NT2/D1 (cell line): Measurements from ENCODE around the gene ELMO1.

Source experiments
- DNase-seq: peaks from one replicate; pipeline ENCODE4 v3.0.0-alpha.2; 2011; ENCODE audit warnings: low read depth, low spot score
- H3K27me3 ChIP-seq: 2 replicates; pipeline ENCODE4 v1.6.0; 2011; ENCODE audit warnings: mild to moderate bottlenecking; ENCODE audit not compliant: insufficient read length, insufficient read depth
- H3K36me3 ChIP-seq: 2 replicates; pipeline ENCODE4 v1.6.1; 2011; ENCODE audit warnings: mild to moderate bottlenecking, low read length, mixed read lengths; ENCODE audit not compliant: insufficient read depth, insufficient read length
- H3K4me1 ChIP-seq: 2 replicates; pipeline ENCODE4 v1.5.1; 2011; ENCODE audit not compliant: insufficient read depth, insufficient read length
- H3K4me3 ChIP-seq: 2 replicates; pipeline ENCODE4 v1.5.1; 2011; ENCODE audit warnings: low read depth; ENCODE audit not compliant: insufficient read length
- H3K9ac ChIP-seq: 2 replicates; pipeline ENCODE4 v1.6.0; 2011; ENCODE audit warnings: low read depth; ENCODE audit not compliant: insufficient read length
- H3K9me3 ChIP-seq: 2 replicates; pipeline ENCODE4 v1.5.1; 2011; ENCODE audit warnings: mild to moderate bottlenecking, low read length; ENCODE audit not compliant: insufficient read depth
- SUZ12 ChIP-seq: IDR thresholded peaks from 2 replicates; pipeline ENCODE4 v1.6.1; 2011; ENCODE audit not compliant: insufficient read length, insufficient read depth; ENCODE audit errors: extremely low read depth
- YY1 ChIP-seq: IDR thresholded peaks from 2 replicates; pipeline ENCODE4 v1.6.1; 2011; ENCODE audit not compliant: insufficient read length, insufficient read depth
- ZNF274 ChIP-seq: IDR thresholded peaks from 2 replicates; pipeline ENCODE4 v1.6.1; 2011; ENCODE audit warnings: mild to moderate bottlenecking, low read depth, low read length

ELMO1 gene

GRCh38 chr7:36955456-36956129, 493.1 kb downstream of the ELMO1 start:
- Histone ChIP-seq H3K36me3 (no peaks in the 10 kb centered on the region), H3K9ac (no peak overlapping the region)
- TF ChIP-seq ZNF274 (no peak), YY1 (no peak), SUZ12 (no peak)

GRCh38 chr7:36951257-36951697, 497.4 kb downstream of the ELMO1 start:
- no peak for DNase-seq
- Histone ChIP-seq H3K4me3 (no peak overlapping the region), H3K27me3 (no peaks in the 10 kb centered on the region), H3K9me3 (peaks cover 21% of the 10 kb centered on the region; the same call in 1 of the 2 replicates), H3K36me3 (no peaks in the 10 kb centered on the region), H3K9ac (no peak overlapping the region), H3K4me1 (no peaks in the 10 kb centered on the region)
- TF ChIP-seq ZNF274: no peak
- TF ChIP-seq SUZ12: no peak
- no peak for TF ChIP-seq YY1

More at GRCh38 chr7:36955456-36956129, 493.1 kb downstream of the ELMO1 start:
- H3K27me3 ChIP-seq: no peaks in the 10 kb centered on the region
- H3K9me3 ChIP-seq: peaks cover 33% of the 10 kb centered on the region; the same call in 1 of the 2 replicates
- no peaks in the 10 kb centered on the region for H3K4me1 ChIP-seq
- H3K4me3 ChIP-seq: no peak overlapping the region
- DNase-seq: no peak

- Histone ChIP-seq H3K27me3 (no peaks in the 10 kb centered on the region), H3K4me1 (no peaks in the 10 kb centered on the region), H3K36me3 (no peaks in the 10 kb centered on the region), H3K9me3 (peaks cover 21% of the 10 kb centered on the region; the same call in 1 of the 2 replicates), H3K9ac (no peak overlapping the region), H3K4me3 (no peak overlapping the region)
- no peak for TF ChIP-seq SUZ12
- TF ChIP-seq YY1: no peak
- no peak for TF ChIP-seq ZNF274
- no peak for DNase-seq
These were observed 498.7 kb downstream of the ELMO1 start for GRCh38 chr7:36949711-36950600.

DNA sequence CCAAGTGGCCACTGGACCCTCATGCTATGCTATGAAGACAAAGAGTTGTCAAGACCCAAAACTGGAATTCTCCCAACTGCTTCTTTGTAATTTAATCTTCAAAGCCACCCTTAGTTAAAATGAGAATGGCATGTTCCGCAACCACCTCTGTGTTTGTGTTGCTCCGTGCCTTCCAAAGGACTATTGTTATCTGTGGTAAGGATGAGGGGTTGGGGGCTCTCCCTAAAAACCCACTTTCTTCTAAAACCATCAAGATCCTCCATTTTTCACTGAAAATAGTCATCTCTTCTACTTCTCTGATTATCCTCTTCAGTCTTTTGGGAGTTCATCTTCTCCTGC, 502.3 kb downstream of the ELMO1 start:
- Histone ChIP-seq H3K4me1 (no peaks in the 10 kb centered on the region), H3K4me3 (no peak overlapping the region), H3K9me3 (peaks cover 36% of the 10 kb centered on the region; the same call in 1 of the 2 replicates), H3K9ac (no peak overlapping the region), H3K27me3 (no peaks in the 10 kb centered on the region), H3K36me3 (no peaks in the 10 kb centered on the region)
- TF ChIP-seq YY1 (no peak), SUZ12 (no peak)
- no peak for DNase-seq

DNA sequence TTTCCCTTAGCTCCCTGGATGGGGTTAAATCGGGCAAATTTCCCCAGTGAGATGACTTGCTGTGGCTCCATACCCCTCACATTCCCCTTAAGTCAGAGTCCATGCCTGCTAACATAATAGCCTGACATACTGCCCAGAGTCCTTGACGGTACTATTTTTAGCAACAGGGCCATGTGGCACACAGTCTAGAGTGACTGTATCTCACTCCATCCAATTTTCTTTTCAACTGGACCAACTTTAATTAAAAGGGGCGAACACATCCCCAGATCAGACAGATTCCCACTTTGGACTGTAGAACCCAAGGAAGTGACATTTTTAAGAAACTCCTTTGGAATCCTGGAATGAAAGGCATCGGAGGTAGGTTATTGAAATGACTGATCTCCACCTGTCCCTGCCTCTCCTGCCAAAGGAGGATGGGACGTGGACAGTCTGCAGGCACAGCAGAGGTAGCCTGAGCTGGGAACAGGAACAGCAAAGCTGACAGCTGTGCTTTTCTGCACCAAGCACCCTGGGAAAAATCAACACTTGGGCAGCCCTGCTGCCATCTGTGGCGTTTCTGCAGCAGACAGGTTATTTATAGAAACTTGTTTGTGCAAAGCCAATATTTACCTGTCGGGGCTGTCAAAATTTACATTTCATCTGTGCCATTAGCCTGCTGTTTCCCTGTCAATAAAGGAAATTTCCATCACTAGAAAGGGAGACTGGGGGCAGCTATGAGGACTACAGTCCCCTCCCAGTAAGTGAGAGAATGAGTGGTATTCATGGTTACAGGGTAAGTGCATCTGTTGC, 502.9 kb downstream of the ELMO1 start:
- no peaks in the 10 kb centered on the region for H3K4me1 ChIP-seq
- no peak for DNase-seq
- peaks cover 37% of the 10 kb centered on the region for H3K9me3 ChIP-seq
- H3K4me3 ChIP-seq: no peak overlapping the region
- H3K9ac ChIP-seq: no peak overlapping the region
- no peak for TF ChIP-seq ZNF274
- TF ChIP-seq SUZ12: no peak
- no peak for TF ChIP-seq YY1
- H3K27me3 ChIP-seq: no peaks in the 10 kb centered on the region
- no peaks in the 10 kb centered on the region for H3K36me3 ChIP-seq

DNA sequence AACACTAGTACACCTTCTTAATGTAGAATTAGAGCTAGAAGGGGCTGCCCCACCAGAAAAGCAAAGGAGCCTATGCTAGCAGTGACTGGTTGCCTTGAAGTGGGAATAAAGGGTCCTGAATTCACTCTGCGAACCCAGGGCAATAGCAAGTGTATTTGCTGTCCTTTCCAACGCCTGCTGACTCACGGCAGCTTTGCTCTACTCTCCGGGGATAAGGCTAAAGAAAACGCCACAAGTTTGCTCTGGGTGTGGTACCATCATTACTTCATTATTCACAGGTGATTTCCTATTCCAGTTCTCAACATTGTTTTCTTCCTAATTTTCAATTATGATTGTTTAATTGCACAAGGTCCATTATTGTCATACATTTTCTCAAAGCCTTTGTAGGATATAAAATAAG, 503.8 kb downstream of the ELMO1 start:
- DNase-seq: no peak

More for the DNA sequence above, 503.8 kb downstream of the ELMO1 start:
- no peaks in the 10 kb centered on the region for H3K36me3 ChIP-seq
- TF ChIP-seq SUZ12 (no peak), YY1 (no peak), ZNF274 (no peak)
- no peaks in the 10 kb centered on the region for H3K27me3 ChIP-seq
- no peak overlapping the region for H3K4me3 ChIP-seq
- H3K9me3 ChIP-seq: peaks cover 41% of the 10 kb centered on the region
- no peaks in the 10 kb centered on the region for H3K4me1 ChIP-seq
- no peak overlapping the region for H3K9ac ChIP-seq
